ENCODE data around the gene CAPZB.

DNA sequence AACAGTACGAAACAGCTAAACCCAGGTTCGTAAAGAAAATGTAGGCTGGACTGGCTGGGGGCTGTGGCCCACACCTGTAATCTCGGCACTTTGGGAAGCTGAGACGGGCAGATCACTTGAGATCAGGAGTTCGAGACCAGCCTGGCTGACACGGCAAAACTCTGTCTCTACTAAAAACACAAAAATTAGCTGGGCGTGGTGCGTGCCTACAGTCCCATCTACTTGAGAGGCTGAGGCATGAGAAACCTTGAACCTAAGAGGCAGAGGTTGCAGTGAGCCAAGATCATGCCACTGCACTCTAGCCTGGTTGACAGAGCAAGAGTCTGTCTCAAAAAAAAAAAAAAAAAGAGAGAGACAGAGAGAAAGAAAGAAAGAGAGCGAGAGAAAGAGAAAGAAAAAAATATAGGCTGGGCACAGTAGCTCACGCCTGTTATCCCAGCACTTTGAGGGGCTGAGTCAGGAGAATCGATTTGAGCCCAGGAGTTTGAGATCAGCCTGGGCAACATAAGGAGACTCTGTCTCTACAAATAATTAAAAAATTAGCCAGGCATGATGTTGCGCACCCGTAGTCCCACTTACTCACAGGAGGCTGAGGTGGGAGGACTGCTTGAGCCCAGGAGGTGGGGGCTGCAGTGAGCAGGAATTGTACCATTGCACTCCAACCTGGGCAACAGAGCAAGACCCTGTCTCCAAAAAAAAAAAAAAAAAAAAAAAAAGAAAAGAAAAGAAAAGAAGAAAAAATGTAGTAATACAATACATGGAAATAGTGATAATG is 35.7 kb downstream of the CAPZB start:
- TF ChIP-seq EZH2 (IDR thresholded peaks at IDR 0.05) (no peak), POLR2AphosphoS5 (IDR thresholded peaks at IDR 0.05; ENCODE audit: borderline replicate concordance, low read depth, low read length) (no peak)

All from SK-N-MC (cell line).